Lung microvascular endothelial cell (primary cell): ENCODE data around the gene OR6C70. TPM values are rescaled to one million over a fixed set of nuclear protein-coding genes. Genes with fewer than 3 reads are reported as not detected.

Experiments
- total RNA-seq: library from RNA; depleted of rRNA; stranded (reverse); fragments of >200 nt; gene quantifications from 2 replicates; pipeline ENCODE4 v1.2.1, GENCODE V29; 2014

Gene OR6C70
- total RNA-seq, 1 donor from 2014 or later: not detected

Other genes with a start within 250 kb of the OR6C70 start
- gene OR10A7, start 249.1 kb downstream of the OR6C70 start, total RNA-seq: not detected in 2 replicates
- gene OR6C74, start 225.5 kb downstream of the OR6C70 start, total RNA-seq: not detected in 2 replicates
- gene OR6C6, start 173.6 kb downstream of the OR6C70 start, total RNA-seq: not detected in 2 replicates
- gene OR6C1, start 155.8 kb downstream of the OR6C70 start, total RNA-seq: not detected in 2 replicates
- not detected in 2 replicates for gene OR6C3, start 139.4 kb downstream of the OR6C70 start, total RNA-seq
- not detected in 2 replicates for gene OR6C75, start 107.2 kb downstream of the OR6C70 start, total RNA-seq
- not detected in 2 replicates for gene OR6C65, start 69.6 kb downstream of the OR6C70 start, total RNA-seq
- not detected in 2 replicates for gene OR6C76, start 43.9 kb downstream of the OR6C70 start, total RNA-seq
- not detected in 2 replicates for gene OR6C2, start 26.1 kb downstream of the OR6C70 start, total RNA-seq
- gene OR6C68, start 22.2 kb upstream of the OR6C70 start, total RNA-seq: not detected in 2 replicates
- not detected in 2 replicates for gene OR6C4, start 79.5 kb upstream of the OR6C70 start, total RNA-seq
- not detected in 2 replicates for gene OR2AP1, start 102.3 kb upstream of the OR6C70 start, total RNA-seq
- gene OR10P1, start 166.8 kb upstream of the OR6C70 start, total RNA-seq: not detected in 2 replicates
- under 0.01 and 0.20 TPM in 2 replicates for gene ITGA7, start 237.8 kb upstream of the OR6C70 start, total RNA-seq
- 57.1 and 65.3 TPM in 2 replicates for gene BLOC1S1, start 245.9 kb upstream of the OR6C70 start, total RNA-seq